AG09319 (cell line): ENCODE results near the gene CD300C.

ENCODE experiments used
- DNase-seq: peaks from one replicate; pipeline ENCODE4 v3.0.0-alpha.2; 2010; ENCODE audit warnings: low read depth; ENCODE audit errors: extremely low read depth
- TF ChIP-seq, protein P1 (sequence below): IDR thresholded peaks from 2 replicates; pipeline ENCODE4 v1.5.1; 2011; ENCODE audit warnings: low read depth, mild to moderate bottlenecking, inconsistent platforms, low read length, moderate library complexity

The CD300C gene

GRCh38 chr17:74528491-74529199 is 17.3 kb downstream of the CD300C start:
- DNase-seq = no peak
- TF ChIP-seq, protein P1, sequence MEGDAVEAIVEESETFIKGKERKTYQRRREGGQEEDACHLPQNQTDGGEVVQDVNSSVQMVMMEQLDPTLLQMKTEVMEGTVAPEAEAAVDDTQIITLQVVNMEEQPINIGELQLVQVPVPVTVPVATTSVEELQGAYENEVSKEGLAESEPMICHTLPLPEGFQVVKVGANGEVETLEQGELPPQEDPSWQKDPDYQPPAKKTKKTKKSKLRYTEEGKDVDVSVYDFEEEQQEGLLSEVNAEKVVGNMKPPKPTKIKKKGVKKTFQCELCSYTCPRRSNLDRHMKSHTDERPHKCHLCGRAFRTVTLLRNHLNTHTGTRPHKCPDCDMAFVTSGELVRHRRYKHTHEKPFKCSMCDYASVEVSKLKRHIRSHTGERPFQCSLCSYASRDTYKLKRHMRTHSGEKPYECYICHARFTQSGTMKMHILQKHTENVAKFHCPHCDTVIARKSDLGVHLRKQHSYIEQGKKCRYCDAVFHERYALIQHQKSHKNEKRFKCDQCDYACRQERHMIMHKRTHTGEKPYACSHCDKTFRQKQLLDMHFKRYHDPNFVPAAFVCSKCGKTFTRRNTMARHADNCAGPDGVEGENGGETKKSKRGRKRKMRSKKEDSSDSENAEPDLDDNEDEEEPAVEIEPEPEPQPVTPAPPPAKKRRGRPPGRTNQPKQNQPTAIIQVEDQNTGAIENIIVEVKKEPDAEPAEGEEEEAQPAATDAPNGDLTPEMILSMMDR = no peak

DNA sequence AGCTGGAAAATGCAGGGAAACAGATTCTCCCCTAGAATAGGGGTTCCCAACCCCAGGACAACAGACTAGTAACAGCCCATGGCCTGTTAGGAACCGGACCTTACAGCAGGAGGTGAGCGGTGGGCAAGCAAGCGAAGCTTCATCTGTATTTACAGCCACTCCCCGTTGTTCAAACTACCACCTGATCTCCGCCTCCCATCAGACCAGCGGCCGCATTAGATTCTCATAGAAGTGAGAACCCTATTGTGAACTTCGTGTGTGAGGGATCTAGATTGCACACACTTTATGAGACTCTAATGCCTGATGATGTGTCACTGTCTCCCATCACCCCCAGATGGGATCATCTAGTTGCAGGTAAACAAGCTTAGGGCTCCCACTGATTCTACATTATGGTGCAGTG is 18.2 kb downstream of the CD300C start:
- TF ChIP-seq, protein P1 = no peak
- no peak for DNase-seq

- no peak for DNase-seq
- TF ChIP-seq, protein P1 = no peak
These were observed 18.8 kb downstream of the CD300C start for GRCh38 chr17:74527081-74527480.

- TF ChIP-seq, protein P1 = no peak
- no peak for DNase-seq
These were observed 19.2 kb downstream of the CD300C start for GRCh38 chr17:74526681-74527080.

DNA sequence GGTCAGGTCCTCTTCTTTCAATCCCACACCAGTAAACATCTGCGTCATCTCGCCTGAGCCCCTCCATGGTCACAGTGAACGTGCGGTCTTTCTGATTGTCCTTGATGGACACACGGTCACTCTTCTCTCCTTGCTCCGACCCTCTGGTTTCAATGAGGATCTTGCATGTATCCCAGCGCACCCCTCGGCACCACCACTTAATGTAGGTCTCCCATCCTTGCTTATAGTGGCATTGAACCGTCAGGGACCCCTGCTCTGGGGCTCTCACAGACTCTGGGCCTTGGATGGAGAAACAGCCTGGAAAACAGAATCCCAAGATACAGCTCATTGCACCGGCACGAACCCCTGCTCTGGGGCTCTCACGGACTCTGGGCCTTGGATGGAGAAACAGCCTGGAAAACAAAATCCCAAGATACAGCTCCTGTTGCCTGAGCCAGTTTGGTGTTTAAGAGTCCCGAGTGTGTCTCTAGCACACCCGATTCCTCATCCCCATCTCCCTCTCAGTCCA is 20.1 kb downstream of the CD300C start:
- TF ChIP-seq, protein P1 = no peak
- no peak for DNase-seq

- TF ChIP-seq, protein P1 = no peak
These were observed 20.5 kb downstream of the CD300C start for GRCh38 chr17:74525465-74525725.

GRCh38 chr17:74524653-74525464 is 21.1 kb downstream of the CD300C start:
- DNase-seq = no peak
- TF ChIP-seq, protein P1 = no peak

More at GRCh38 chr17:74525465-74525725, 20.5 kb downstream of the CD300C start:
- DNase-seq = no peak
